ENCODE results near the gene TTC7B.

The TTC7B gene

DNA sequence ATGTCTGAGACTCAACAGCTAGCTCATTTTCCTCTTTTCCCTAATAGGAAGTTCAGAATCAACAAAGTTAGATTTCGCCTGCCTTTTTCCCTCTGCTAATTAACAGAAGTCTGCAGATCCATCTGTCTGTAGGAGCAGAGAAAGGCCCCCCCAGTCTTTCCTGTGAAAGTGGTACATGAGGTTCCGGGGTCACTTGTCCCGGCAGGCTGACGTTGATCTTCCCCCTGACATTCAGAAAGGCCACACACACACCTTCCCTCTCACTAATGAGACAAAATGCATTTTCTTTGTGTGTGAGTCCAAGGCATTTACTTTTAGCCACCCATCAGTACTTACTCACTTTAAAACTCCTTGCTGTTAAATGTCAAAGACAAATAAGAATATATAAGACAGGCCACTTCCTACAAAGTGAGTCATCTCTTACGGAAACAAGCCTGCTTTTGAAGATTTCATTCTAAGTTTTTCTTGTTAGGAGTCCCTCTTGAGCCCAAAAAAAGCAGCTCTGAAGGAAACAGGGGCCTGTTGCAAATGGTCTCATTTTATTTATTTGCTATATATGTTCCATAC is 138.7 kb downstream of the TTC7B start:
- Histone ChIP-seq H3K9me3 (no peaks in the 10 kb centered on the region), H3K27me3 (no peaks in the 10 kb centered on the region), H3K4me1 (peaks cover 4% of the 10 kb centered on the region; the same call in 1 of the 2 replicates), H3K36me3 (no peaks in the 10 kb centered on the region; the same call in 1 of the 2 replicates), H3K4me3 (ENCODE audit: low read depth, low read length) (no peak overlapping the region)
- no peak for DNase-seq
- TF ChIP-seq, protein P1, sequence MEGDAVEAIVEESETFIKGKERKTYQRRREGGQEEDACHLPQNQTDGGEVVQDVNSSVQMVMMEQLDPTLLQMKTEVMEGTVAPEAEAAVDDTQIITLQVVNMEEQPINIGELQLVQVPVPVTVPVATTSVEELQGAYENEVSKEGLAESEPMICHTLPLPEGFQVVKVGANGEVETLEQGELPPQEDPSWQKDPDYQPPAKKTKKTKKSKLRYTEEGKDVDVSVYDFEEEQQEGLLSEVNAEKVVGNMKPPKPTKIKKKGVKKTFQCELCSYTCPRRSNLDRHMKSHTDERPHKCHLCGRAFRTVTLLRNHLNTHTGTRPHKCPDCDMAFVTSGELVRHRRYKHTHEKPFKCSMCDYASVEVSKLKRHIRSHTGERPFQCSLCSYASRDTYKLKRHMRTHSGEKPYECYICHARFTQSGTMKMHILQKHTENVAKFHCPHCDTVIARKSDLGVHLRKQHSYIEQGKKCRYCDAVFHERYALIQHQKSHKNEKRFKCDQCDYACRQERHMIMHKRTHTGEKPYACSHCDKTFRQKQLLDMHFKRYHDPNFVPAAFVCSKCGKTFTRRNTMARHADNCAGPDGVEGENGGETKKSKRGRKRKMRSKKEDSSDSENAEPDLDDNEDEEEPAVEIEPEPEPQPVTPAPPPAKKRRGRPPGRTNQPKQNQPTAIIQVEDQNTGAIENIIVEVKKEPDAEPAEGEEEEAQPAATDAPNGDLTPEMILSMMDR (IDR thresholded peaks at IDR 0.05; ENCODE audit: low read depth, low read length): no peak

DNA sequence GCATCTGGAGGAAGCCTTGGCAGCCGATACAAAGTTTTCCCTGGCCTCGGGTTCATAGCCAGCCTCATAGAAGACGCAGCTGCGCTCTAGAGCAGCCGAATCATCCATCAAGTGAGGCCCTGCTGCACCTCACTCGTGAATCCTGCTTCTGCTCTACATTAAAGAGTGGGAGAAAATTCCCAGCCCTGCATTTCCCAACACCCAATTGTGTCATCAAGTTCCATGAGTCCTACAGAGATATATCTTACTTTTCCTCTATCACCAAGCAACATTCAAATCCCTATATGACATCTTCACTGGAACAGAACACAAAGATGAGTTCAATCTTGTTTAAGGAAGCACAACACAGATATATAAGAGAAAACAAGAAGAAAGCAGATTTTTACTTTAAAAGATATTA is 139.3 kb downstream of the TTC7B start:
- TF ChIP-seq, protein P1 (IDR thresholded peaks at IDR 0.05; ENCODE audit: low read depth, low read length): no peak
- Histone ChIP-seq H3K36me3 (no peaks in the 10 kb centered on the region; the same call in 1 of the 2 replicates), H3K9me3 (no peaks in the 10 kb centered on the region), H3K27me3 (no peaks in the 10 kb centered on the region), H3K4me3 (ENCODE audit: low read depth, low read length) (no peak overlapping the region), H3K4me1 (peaks cover 4% of the 10 kb centered on the region; the same call in 1 of the 2 replicates)
- DNase-seq: no peak

DNA sequence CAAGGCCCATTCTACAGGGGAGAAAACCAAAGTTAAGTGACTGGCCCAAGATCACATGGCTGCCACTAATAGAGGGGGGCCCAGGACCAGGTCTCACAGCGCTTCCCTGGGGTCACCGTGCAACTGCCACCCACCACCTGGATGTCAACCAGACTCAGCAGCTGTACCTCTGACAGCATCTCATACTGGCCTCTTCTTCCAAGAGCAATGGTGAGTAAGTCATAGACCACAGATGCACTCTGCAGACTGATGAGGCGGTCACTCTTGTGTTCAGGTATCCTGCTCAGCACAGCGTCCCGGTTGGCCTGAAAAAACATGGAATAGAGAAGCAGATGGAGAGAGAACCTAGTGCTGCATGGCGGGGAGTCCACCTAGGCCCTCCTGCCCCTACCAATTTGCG is 139.9 kb downstream of the TTC7B start:
- no peaks in the 10 kb centered on the region for H3K9me3 ChIP-seq
- TF ChIP-seq, protein P1 (IDR thresholded peaks at IDR 0.05; ENCODE audit: low read depth, low read length): no peak
- H3K4me1 ChIP-seq: peaks cover 4% of the 10 kb centered on the region; the same call in 1 of the 2 replicates
- H3K27me3 ChIP-seq: no peaks in the 10 kb centered on the region
- H3K4me3 ChIP-seq (ENCODE audit: low read depth, low read length): no peak overlapping the region
- H3K36me3 ChIP-seq: no peaks in the 10 kb centered on the region; the same call in 1 of the 2 replicates
- no peak for DNase-seq

GRCh38 chr14:90675399-90675798 is 140.8 kb downstream of the TTC7B start:
- no peaks in the 10 kb centered on the region for H3K27me3 ChIP-seq
- DNase-seq: peak; percentile 30
- H3K4me3 ChIP-seq (ENCODE audit: low read depth, low read length): no peak overlapping the region

DNA sequence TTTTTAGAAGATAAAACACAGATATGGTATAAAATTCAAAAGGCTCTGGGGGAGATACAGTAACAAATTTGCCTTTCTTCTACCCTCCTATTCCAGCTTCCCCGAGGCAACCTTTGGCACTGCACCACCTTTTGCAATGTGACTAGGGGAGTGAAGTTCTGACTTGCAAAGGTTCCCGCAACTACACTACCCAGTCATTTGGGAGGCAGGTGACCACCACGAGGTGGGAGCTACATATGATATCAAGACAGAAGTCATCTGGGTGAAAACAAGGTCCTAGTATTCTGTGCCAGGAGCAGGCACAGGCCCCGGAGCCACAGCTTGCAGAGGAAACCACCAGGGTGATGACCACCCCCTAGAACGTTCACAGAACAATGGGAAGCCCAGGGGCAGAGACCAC is 141.5 kb downstream of the TTC7B start:
- H3K9me3 ChIP-seq: no peaks in the 10 kb centered on the region
- no peak for DNase-seq
- H3K4me3 ChIP-seq (ENCODE audit: low read depth, low read length): no peak overlapping the region
- TF ChIP-seq, protein P1 (IDR thresholded peaks at IDR 0.05; ENCODE audit: low read depth, low read length): no peak
- peaks cover 4% of the 10 kb centered on the region; the same call in 1 of the 2 replicates for H3K4me1 ChIP-seq
- no peaks in the 10 kb centered on the region; the same call in 1 of the 2 replicates for H3K36me3 ChIP-seq
- no peaks in the 10 kb centered on the region for H3K27me3 ChIP-seq

More at GRCh38 chr14:90675399-90675798, 140.8 kb downstream of the TTC7B start:
- TF ChIP-seq, protein P1 (IDR thresholded peaks at IDR 0.05; ENCODE audit: low read depth, low read length): no peak
- no peaks in the 10 kb centered on the region; the same call in 1 of the 2 replicates for H3K36me3 ChIP-seq
- H3K9me3 ChIP-seq: no peaks in the 10 kb centered on the region
- H3K4me1 ChIP-seq: peaks cover 4% of the 10 kb centered on the region; the same call in 1 of the 2 replicates

- no peak overlapping the region for H3K4me3 ChIP-seq (ENCODE audit: low read depth, low read length)
- H3K4me1 ChIP-seq: peaks cover 4% of the 10 kb centered on the region; the same call in 1 of the 2 replicates
- TF ChIP-seq, protein P1 (IDR thresholded peaks at IDR 0.05; ENCODE audit: low read depth, low read length): no peak
- DNase-seq: peak; percentile 16
- H3K36me3 ChIP-seq: no peaks in the 10 kb centered on the region; the same call in 1 of the 2 replicates
- H3K9me3 ChIP-seq: no peaks in the 10 kb centered on the region
- H3K27me3 ChIP-seq: no peaks in the 10 kb centered on the region
Measured at GRCh38 chr14:90674043-90674670, 142.1 kb downstream of the TTC7B start.

Data from BE2C (cell line).